Progenitor cell of endocrine pancreas (in vitro differentiated cells): Measurements from ENCODE around the gene SHMT1. TPM values are rescaled to one million over a fixed set of nuclear protein-coding genes. Genes with fewer than 3 reads are reported as not detected.
"Not testable (repeated sequence)": the region's sequence is repeated elsewhere in the genome, so short reads cannot be mapped to it uniquely, and the experiment has no call there.

Experiments used
- DNase-seq: peaks from one replicate; pipeline ENCODE4 v3.0.0; 2021; ENCODE audit warnings: low spot score; ENCODE audit not compliant: unreplicated experiment
- H3K27ac Mint-ChIP-seq: 2 replicates; pipeline ENCODE4 v1.8.0; 2021; ENCODE audit warnings: mild to moderate bottlenecking, moderate library complexity, mixed read lengths
- H3K27me3 Mint-ChIP-seq: 2 replicates; pipeline ENCODE4 v1.8.0; 2021; ENCODE audit warnings: mixed read lengths
- H3K36me3 Mint-ChIP-seq: 2 replicates; pipeline ENCODE4 v1.8.0; 2022; ENCODE audit warnings: mixed read lengths; ENCODE audit not compliant: insufficient read depth
- H3K4me1 Mint-ChIP-seq: 2 replicates; pipeline ENCODE4 v1.8.0; 2021; ENCODE audit warnings: low read depth, mixed read lengths
- H3K4me3 Mint-ChIP-seq: 2 replicates; pipeline ENCODE4 v1.8.0; 2021; ENCODE audit warnings: low read depth, mild to moderate bottlenecking, moderate library complexity, mixed read lengths
- H3K9me3 Mint-ChIP-seq: 2 replicates; pipeline ENCODE4 v1.8.0; 2021; ENCODE audit warnings: low read depth, mixed read lengths
- total RNA-seq: library from RNA; stranded (reverse); gene quantifications from 2 replicates; pipeline ENCODE4 v1.2.1, GENCODE V29; 2021
- TF ChIP-seq, protein P1 (sequence below): fragments of 200-600 bp; sonication (generic); IDR thresholded peaks from one replicate; pipeline ENCODE4 v1.5.0; 2021; ENCODE audit warnings: antibody characterized with exemption, mild to moderate bottlenecking; ENCODE audit not compliant: unreplicated experiment

SHMT1 gene
- total RNA-seq, 1 donor from 2014 or later, result 36.1 TPM

GRCh38 chr17:18344021-18344420, 19.3 kb downstream of the SHMT1 start:
- peaks cover 32% of the 10 kb centered on the region for H3K36me3 Mint-ChIP-seq
- no peak overlapping the region for H3K4me3 Mint-ChIP-seq
- TF ChIP-seq, protein P1, sequence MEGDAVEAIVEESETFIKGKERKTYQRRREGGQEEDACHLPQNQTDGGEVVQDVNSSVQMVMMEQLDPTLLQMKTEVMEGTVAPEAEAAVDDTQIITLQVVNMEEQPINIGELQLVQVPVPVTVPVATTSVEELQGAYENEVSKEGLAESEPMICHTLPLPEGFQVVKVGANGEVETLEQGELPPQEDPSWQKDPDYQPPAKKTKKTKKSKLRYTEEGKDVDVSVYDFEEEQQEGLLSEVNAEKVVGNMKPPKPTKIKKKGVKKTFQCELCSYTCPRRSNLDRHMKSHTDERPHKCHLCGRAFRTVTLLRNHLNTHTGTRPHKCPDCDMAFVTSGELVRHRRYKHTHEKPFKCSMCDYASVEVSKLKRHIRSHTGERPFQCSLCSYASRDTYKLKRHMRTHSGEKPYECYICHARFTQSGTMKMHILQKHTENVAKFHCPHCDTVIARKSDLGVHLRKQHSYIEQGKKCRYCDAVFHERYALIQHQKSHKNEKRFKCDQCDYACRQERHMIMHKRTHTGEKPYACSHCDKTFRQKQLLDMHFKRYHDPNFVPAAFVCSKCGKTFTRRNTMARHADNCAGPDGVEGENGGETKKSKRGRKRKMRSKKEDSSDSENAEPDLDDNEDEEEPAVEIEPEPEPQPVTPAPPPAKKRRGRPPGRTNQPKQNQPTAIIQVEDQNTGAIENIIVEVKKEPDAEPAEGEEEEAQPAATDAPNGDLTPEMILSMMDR, result no peak
- peaks cover 4% of the 10 kb centered on the region for H3K9me3 Mint-ChIP-seq
- DNase-seq, result no peak
- H3K27me3 Mint-ChIP-seq, result no peaks in the 10 kb centered on the region
- no peaks in the 10 kb centered on the region for H3K4me1 Mint-ChIP-seq
- H3K27ac Mint-ChIP-seq, result no peak overlapping the region

- H3K27me3 Mint-ChIP-seq, result no peaks in the 10 kb centered on the region
- H3K27ac Mint-ChIP-seq, result no peak overlapping the region
- TF ChIP-seq, protein P1, result no peak
- H3K4me3 Mint-ChIP-seq, result no peak overlapping the region
- H3K9me3 Mint-ChIP-seq, result peaks cover 8% of the 10 kb centered on the region
- H3K4me1 Mint-ChIP-seq, result no peaks in the 10 kb centered on the region
- peaks cover 40% of the 10 kb centered on the region for H3K36me3 Mint-ChIP-seq
- DNase-seq, result no peak
Observed at GRCh38 chr17:18339933-18340332, 23.4 kb downstream of the SHMT1 start.

- not testable (repeated sequence) for H3K4me1 Mint-ChIP-seq, H3K9me3 Mint-ChIP-seq, H3K27me3 Mint-ChIP-seq, H3K27ac Mint-ChIP-seq, DNase-seq, H3K4me3 Mint-ChIP-seq
- H3K36me3 Mint-ChIP-seq, result peaks cover 42% of the 10 kb centered on the region
Observed at GRCh38 chr17:18338158-18338557, 25.2 kb downstream of the SHMT1 start.

DNA sequence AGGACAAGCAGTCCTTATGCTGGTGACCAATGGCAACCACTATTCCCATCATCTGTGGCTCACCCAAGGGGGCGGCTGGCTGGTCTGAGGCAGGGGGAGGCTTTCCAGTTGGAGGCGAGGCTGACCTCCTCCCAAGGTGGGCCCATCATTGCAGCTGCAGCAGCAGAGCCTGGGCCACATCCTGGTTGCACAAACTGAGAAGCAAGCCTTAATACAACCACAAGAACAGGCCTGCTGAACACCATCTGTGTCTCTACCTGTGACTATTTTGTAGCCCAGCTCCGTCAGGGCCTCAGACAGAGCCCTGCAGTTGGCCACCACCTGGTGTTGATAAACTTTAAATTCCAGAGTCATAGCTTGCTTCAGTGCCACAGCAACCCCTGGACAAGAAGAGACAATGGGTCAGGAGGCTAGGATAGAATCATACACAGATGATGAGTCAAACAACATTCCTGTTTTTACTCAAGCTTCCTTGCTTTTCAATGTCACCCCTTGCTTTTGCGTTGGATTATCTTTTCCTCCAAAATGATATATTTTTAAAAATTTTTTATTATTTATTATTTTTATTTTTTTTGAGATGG, 30.4 kb downstream of the SHMT1 start:
- Mint-ChIP-seq H3K27me3 (no peaks in the 10 kb centered on the region), H3K4me1 (no peaks in the 10 kb centered on the region), H3K36me3 (peaks cover 14% of the 10 kb centered on the region), H3K9me3 (no peaks in the 10 kb centered on the region), H3K27ac (no peak overlapping the region), H3K4me3 (no peak overlapping the region)
- DNase-seq, result no peak
- TF ChIP-seq, protein P1, result no peak

- Mint-ChIP-seq H3K9me3 (no peaks in the 10 kb centered on the region), H3K27me3 (no peaks in the 10 kb centered on the region), H3K36me3 (peaks cover 10% of the 10 kb centered on the region), H3K27ac (no peak overlapping the region), H3K4me1 (no peaks in the 10 kb centered on the region), H3K4me3 (no peak overlapping the region)
- TF ChIP-seq, protein P1, result no peak
- DNase-seq, result no peak
Observed at GRCh38 chr17:18331879-18332278, 31.5 kb downstream of the SHMT1 start.

- H3K36me3 Mint-ChIP-seq, result peaks cover 14% of the 10 kb centered on the region
- no peak overlapping the region for H3K4me3 Mint-ChIP-seq
- TF ChIP-seq, protein P1, result no peak
- H3K27ac Mint-ChIP-seq, result no peak overlapping the region
- H3K27me3 Mint-ChIP-seq, result no peaks in the 10 kb centered on the region
- H3K4me1 Mint-ChIP-seq, result no peaks in the 10 kb centered on the region
- no peaks in the 10 kb centered on the region for H3K9me3 Mint-ChIP-seq
- no peak for DNase-seq
Observed at GRCh38 chr17:18328643-18329204, 34.6 kb downstream of the SHMT1 start.
